Hypothalamus (tissue), 51 donors: Measurements from ENCODE around the gene DEXI.
"Not testable (repeated sequence)": the region's sequence is repeated elsewhere in the genome, so short reads cannot be mapped to it uniquely, and the experiment has no call there.

Experiments used
- DNase-seq, 51 donors: peaks; one replicate each; lab custom pipeline; 2025; lab: John Stamatoyannopoulos, UW

Gene DEXI

GRCh38 chr16:10970065-10970464 is 27.8 kb upstream of the DEXI start:
- no peak for DNase-seq

DNA sequence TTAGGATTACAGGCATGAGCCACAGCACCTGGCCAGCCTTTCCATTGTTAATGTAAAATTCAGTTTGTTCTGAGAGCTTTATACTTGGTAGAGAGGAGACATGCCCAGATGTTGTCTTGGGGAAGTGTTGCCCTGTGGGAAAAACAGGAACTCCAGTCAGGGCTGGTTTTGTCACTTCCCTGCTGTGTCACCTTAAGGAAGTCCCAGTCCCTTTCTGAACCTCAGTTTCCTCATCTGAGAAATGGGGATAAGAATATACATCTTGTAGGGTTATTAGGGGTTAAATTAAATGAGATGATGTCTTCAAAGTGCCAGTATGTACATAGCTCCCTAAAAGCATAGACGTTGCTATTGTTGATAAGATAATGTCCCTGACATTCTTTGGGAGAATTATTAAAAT is 27.3 kb upstream of the DEXI start:
- DNase-seq = no peak

- DNase-seq = no peak
Measured at GRCh38 chr16:10968498-10968897, 26.2 kb upstream of the DEXI start.

- no peak for DNase-seq
Measured at GRCh38 chr16:10967986-10968385, 25.7 kb upstream of the DEXI start.

- DNase-seq = not testable (repeated sequence)
Measured at GRCh38 chr16:10966559-10966958, 24.3 kb upstream of the DEXI start.

DNA sequence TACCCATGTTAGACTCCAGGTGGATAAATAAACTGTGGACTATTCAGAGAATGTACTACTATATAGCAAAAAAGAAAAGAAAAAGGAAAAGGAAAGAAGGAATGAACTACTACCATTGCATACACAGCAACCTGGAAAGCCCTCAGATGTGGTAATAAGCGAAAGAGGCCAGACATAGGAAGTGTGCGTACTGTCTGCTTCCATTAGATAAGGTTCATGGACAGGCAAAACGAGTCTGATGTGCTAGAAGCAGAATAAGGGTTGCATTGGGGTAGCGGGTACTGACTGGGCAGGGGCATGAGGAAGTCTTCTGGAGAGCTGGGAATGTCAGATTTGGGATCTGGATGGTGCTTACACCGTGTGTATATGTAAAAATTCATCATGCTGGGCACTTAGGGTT is 23.9 kb upstream of the DEXI start:
- DNase-seq = no peak

DNA sequence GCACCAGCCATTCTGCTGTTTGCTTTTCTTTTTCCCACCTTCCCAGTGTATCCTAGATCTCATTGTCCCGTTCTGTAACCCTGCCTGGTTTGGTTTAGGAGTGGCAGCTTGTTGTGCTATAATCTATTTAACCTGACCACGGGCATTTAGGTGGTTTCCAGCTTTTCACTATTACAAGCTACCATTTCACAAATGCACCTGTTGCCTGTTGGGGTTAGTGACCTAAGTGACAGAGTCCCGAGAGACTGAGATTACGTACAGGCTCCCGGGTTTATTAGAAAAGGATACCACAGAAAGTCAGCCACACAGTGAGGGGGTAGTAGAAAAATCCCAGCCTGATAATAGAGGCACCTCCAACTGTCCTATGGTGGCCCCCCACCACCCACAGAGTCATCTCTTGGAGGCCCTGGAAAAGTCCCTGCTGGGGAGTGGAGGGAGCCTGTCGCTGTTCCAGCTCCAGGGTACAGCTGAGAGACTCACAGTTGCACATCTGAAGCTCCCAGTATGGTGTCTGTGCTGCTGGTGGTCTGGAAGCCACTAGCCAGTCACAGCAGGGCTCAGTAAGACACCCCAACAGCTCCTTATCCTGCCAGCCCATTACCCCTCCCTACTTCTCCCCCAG is 23.3 kb upstream of the DEXI start:
- no peak for DNase-seq

- DNase-seq = no peak
Measured at GRCh38 chr16:10964891-10965326, 22.6 kb upstream of the DEXI start.

GRCh38 chr16:10964039-10964890 is 22.0 kb upstream of the DEXI start:
- DNase-seq = peak in 49 of 51 donors; percentile 23 to 88 (median 64)

- DNase-seq = peak in 1 of 51 donors; percentile 13
Measured at GRCh38 chr16:10961231-10961630, 19.0 kb upstream of the DEXI start.

DNA sequence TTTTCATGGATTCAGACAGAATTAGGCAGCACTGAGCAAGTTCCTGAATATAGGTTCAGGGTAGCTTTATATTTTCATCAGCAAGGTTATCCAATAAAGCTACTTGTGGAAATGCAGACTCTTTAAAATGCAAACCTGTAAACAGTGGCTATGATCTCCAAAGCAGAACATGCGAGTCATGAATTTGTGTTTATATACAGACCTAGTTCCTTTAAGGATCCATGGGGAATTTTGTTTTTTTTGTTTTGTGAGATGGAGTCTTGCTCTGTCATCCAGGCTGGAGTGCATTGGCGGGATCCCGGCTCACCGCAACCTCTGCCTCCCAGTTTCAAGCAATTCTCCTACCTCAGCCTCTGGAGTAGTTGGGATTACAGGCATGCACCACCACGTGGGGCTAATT is 16.9 kb upstream of the DEXI start:
- no peak for DNase-seq

DNA sequence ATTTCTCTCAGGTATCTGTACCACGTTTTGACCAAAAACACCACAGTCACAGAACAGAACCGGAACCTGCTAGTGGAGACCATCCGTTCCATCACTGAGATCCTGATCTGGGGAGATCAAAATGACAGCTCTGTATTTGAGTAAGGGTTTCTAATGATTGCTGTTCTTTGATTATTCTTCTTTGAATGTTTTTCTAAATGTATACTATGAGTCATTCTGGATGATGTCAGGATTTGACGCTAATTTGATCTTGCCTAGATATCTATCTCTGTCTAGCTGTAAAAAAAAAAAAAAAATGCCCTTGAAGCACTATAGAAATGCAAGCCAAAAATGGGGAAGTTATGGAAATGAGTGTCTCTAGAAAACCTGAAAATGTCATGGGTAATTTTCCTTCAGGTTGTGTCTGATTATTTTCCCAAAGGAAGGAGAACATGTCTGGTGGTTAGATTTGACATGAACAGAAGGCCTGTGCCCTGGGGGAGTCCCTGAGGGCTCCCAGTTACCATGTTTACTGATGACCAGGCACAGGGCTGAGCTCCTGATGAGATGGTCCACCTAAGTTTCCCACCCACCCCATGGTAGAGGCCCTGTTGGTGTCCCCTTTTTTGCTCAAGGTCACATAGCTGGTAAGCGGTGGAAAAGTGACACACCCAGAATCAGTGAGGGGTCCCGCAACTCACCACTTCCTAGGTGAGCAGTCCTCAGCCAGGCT is 15.7 kb upstream of the DEXI start:
- DNase-seq = no peak

DNA sequence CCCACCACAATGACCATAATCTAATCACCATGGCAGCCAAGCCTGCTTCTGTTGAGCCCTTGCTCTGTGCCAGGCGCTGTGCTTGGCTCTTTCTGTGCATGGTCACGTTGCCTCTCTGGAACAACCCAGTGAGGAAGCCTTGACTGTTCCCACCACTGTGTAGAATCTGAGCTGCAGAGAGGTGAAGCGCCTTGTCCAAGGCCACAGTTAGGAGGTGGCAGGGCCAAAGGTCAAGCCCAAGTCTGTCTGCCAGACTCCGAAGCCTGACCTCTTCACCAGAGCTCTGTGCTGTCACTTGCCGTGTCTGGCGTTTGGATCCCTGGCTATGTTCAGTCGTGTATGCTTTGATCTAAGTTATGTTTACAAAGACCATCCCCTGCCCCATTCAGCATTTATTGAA is 12.6 kb upstream of the DEXI start:
- no peak for DNase-seq

DNA sequence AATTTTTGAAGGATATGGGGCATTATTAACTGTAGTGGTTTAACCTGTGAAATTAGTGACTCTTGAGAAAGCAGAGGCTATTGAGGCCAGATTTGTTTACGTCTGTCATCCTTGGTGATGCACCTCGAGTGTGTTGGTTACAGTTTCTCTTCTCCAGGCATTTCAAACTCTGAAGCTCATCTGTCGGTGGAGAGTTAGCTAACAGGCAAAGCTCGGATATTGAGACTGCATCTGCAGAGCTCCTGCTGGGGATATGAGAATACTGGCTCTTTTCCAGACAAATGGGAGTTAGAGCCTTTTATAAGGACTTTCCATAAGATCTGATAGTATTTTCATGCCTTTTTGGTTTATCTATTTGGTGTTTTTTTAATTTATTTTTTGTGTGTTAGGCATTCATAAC is 8.8 kb upstream of the DEXI start:
- DNase-seq = no peak

DNA sequence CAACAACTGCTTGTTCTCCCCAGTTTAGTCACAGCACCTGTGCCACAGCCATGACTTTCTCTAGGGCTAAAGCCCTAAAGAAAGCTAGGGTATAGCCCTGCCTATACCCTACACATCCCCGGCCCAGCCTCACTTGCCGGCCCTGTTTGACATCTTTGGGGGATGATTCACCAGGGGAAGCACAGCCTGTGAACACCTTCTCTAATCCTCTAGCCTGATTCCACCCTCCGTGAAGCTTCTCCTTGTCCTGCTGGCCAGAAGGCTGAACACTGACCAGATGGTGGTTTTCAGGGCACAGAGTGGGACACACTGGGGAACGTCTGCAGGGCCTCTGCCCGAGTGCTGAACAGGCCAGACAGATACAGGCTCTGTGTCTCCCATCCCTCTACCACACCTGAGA is 8.1 kb upstream of the DEXI start:
- no peak for DNase-seq

- peak in 4 of 51 donors; percentile 12 to 20 (median 14) for DNase-seq
Measured at GRCh38 chr16:10949424-10949970, 7.2 kb upstream of the DEXI start.

DNA sequence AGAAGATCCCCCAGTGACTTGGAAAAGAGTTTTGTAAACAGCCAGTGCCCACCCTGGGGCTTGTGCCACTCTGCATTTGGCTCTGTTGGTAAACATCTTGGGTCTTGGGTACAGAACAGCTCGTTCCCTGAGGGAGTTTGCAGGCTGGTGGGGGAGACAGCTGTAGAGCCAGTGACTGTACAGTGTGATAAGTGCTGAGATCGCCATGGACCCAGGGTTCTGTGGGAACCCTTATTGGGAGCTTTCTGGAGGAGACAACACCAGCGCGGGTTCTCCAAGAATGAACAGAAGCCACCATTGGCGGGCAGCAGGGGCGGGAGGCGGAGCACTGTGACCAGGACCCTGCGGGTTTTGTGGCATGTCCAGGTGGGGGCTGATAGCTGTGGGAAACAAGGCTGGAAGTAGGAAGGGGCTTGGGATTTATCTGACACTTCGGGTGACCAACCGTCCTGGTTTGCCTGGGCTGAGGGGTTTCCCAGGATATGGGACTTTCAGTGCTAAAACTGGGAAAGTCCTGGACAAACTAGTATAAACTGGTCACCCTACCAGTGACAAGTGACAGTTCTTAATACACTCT is 5.0 kb upstream of the DEXI start:
- peak in 3 of 51 donors; percentile 32 to 47 (median 42) for DNase-seq

DNA sequence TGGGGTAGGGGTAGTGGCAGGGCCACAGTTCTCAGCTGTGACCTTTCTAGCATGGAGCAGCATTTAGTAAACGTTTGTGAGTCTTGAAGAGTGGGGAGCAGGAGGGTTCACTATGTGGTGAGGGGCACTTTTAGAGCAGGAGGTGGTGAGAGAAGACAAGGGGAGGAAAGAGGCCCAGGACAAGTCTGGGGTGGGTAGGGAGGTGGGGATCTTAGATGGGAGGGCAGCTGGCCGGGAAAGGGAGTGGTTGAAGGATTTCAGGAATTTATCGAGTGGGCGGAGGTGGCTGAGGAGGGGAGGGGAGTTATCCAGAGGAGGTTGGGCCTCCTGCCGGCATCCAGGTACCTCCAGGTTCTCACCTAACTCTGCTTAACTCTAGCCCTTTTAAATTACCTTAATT is 4.0 kb upstream of the DEXI start:
- DNase-seq = no peak

GRCh38 chr16:10945065-10945787 is 3.0 kb upstream of the DEXI start:
- DNase-seq = no peak
